KMS-11 (cell line): ENCODE results near the gene PRSS50.

ENCODE experiments used
- H2AFZ ChIP-seq: fragments of 200-600 bp; sonication (generic); 2 replicates; pipeline ENCODE4 v1.6.1; 2016; ENCODE audit warnings: antibody characterized with exemption, mixed run types, low read depth
- H3K27ac ChIP-seq: fragments of 200-600 bp; sonication (generic); 2 replicates; pipeline ENCODE4 v1.6.1; 2016; ENCODE audit warnings: mild to moderate bottlenecking, mixed run types
- H3K27me3 ChIP-seq: fragments of 200-600 bp; sonication (generic); 2 replicates; pipeline ENCODE4 v1.6.1; 2017; ENCODE audit warnings: mild to moderate bottlenecking, low read depth, mixed run types, moderate library complexity; ENCODE audit not compliant: insufficient read depth
- H3K36me3 ChIP-seq: fragments of 200-600 bp; sonication (generic); 2 replicates; pipeline ENCODE4 v1.6.1; 2017; ENCODE audit warnings: mild to moderate bottlenecking, mixed run types; ENCODE audit not compliant: insufficient read depth
- H3K4me1 ChIP-seq: fragments of 200-600 bp; sonication (generic); 2 replicates; pipeline ENCODE4 v1.6.1; 2016; ENCODE audit warnings: mild to moderate bottlenecking, low read depth, mixed run types; ENCODE audit not compliant: poor library complexity, severe bottlenecking
- H3K4me2 ChIP-seq: fragments of 200-600 bp; sonication (generic); 2 replicates; pipeline ENCODE4 v1.7.0; 2016; ENCODE audit warnings: mild to moderate bottlenecking, mixed run types
- H3K4me3 ChIP-seq: fragments of 200-600 bp; sonication (generic); IDR thresholded peaks from 2 replicates; pipeline ENCODE4 v1.6.1; 2017; ENCODE audit warnings: low read depth, low read length, mixed read lengths; ENCODE audit not compliant: insufficient read depth
- H3K79me2 ChIP-seq: fragments of 200-600 bp; sonication (generic); 2 replicates; pipeline ENCODE4 v1.6.1; 2016; ENCODE audit warnings: low read depth, mixed run types; ENCODE audit not compliant: insufficient read depth
- H3K9ac ChIP-seq: fragments of 200-600 bp; sonication (generic); 2 replicates; pipeline ENCODE4 v1.6.1; 2016; ENCODE audit warnings: mild to moderate bottlenecking, mixed run types
- H4K20me1 ChIP-seq: fragments of 200-600 bp; sonication (generic); 2 replicates; pipeline ENCODE4 v1.6.1; 2016; ENCODE audit warnings: mild to moderate bottlenecking, mixed run types; ENCODE audit not compliant: insufficient read depth
- CTCF ChIP-seq: fragments of 200-600 bp; sonication (generic); conservative IDR thresholded peaks from 2 replicates; pipeline ENCODE4 v1.6.1; 2017; ENCODE audit warnings: low read depth, mild to moderate bottlenecking, antibody characterized with exemption, low read length, moderate library complexity, mixed read lengths

Gene PRSS50

GRCh38 chr3:46736006-46736872, 18.6 kb upstream of the PRSS50 start:
- no peaks in the 10 kb centered on the region for H4K20me1 ChIP-seq
- H3K9ac ChIP-seq: no peak overlapping the region
- no peaks in the 10 kb centered on the region for H3K27me3 ChIP-seq
- H2AFZ ChIP-seq: no peak overlapping the region
- H3K4me2 ChIP-seq: no peak overlapping the region
- no peak overlapping the region for H3K4me3 ChIP-seq
- H3K27ac ChIP-seq: no peak overlapping the region
- no peaks in the 10 kb centered on the region for H3K4me1 ChIP-seq
- H3K79me2 ChIP-seq: no peaks in the 10 kb centered on the region
- TF ChIP-seq CTCF: no peak
- no peaks in the 10 kb centered on the region for H3K36me3 ChIP-seq

- H4K20me1 ChIP-seq: no peaks in the 10 kb centered on the region
- H3K4me1 ChIP-seq: no peaks in the 10 kb centered on the region
- H3K27me3 ChIP-seq: no peaks in the 10 kb centered on the region
- H3K4me3 ChIP-seq: no peak overlapping the region
- H2AFZ ChIP-seq: no peak overlapping the region
- H3K36me3 ChIP-seq: no peaks in the 10 kb centered on the region
- no peaks in the 10 kb centered on the region for H3K79me2 ChIP-seq
- no peak overlapping the region for H3K27ac ChIP-seq
- no peak overlapping the region for H3K4me2 ChIP-seq
- H3K9ac ChIP-seq: no peak overlapping the region
- no peak for TF ChIP-seq CTCF
Measured at GRCh38 chr3:46734773-46735172, 17.1 kb upstream of the PRSS50 start.

- no peak overlapping the region for H3K27ac ChIP-seq
- H3K4me3 ChIP-seq: no peak overlapping the region
- no peaks in the 10 kb centered on the region for H3K36me3 ChIP-seq
- H3K4me1 ChIP-seq: no peaks in the 10 kb centered on the region
- H4K20me1 ChIP-seq: no peaks in the 10 kb centered on the region
- H3K4me2 ChIP-seq: no peak overlapping the region
- H3K79me2 ChIP-seq: no peaks in the 10 kb centered on the region
- no peak overlapping the region for H3K9ac ChIP-seq
- TF ChIP-seq CTCF: no peak
- H2AFZ ChIP-seq: no peak overlapping the region
- H3K27me3 ChIP-seq: no peaks in the 10 kb centered on the region
Measured at GRCh38 chr3:46733026-46733800, 15.5 kb upstream of the PRSS50 start.

GRCh38 chr3:46731795-46732194, 14.1 kb upstream of the PRSS50 start:
- Histone ChIP-seq H3K27me3 (no peaks in the 10 kb centered on the region), H3K79me2 (no peaks in the 10 kb centered on the region), H3K27ac (no peak overlapping the region), H3K4me1 (no peaks in the 10 kb centered on the region), H3K4me3 (no peak overlapping the region), H3K36me3 (no peaks in the 10 kb centered on the region), H3K4me2 (no peak overlapping the region), H2AFZ (no peak overlapping the region), H4K20me1 (no peaks in the 10 kb centered on the region), H3K9ac (no peak overlapping the region)
- no peak for TF ChIP-seq CTCF
